H1 (cell line): Measurements from ENCODE around the gene RASAL2.

Experiments used
- CTCF ChIP-seq, 3 experiments: IDR thresholded peaks; 1 replicate in 2 of 3; 2 replicates in 1 of 3; pipeline versions ENCODE4 v1.5.1 to v1.6.1; 2011; ENCODE audit warnings: low read length in 3 of 3, mild to moderate bottlenecking in 3 of 3, inconsistent platforms in 2 of 3, low read depth in 1 of 3, moderate library complexity in 1 of 3; ENCODE audit not compliant: insufficient read depth in 1 of 3; ENCODE audit errors: control extremely low read depth in 1 of 3
- EP300 ChIP-seq, 2 experiments: IDR thresholded peaks; 1 replicate in 1 of 2; 2 replicates in 1 of 2; pipeline ENCODE4 v1.6.1; 2011 to 2012; ENCODE audit warnings: low read depth in 2 of 2, low read length in 2 of 2, mild to moderate bottlenecking in 2 of 2, borderline replicate concordance in 1 of 2, inconsistent platforms in 1 of 2, moderate library complexity in 1 of 2
- GABPA ChIP-seq: IDR thresholded peaks from 2 replicates; pipeline ENCODE4 v1.6.1; 2011; ENCODE audit warnings: mild to moderate bottlenecking, low read length, moderate library complexity, borderline replicate concordance; ENCODE audit not compliant: insufficient read depth
- MAX ChIP-seq: IDR thresholded peaks from 2 replicates; pipeline ENCODE4 v1.6.1; 2012; ENCODE audit warnings: inconsistent platforms
- POLR2A ChIP-seq, 2 experiments: IDR thresholded peaks; 1 replicate in 1 of 2; 2 replicates in 1 of 2; pipeline ENCODE4 v1.6.1; 2011; ENCODE audit warnings: low read depth in 2 of 2, low read length in 2 of 2, mild to moderate bottlenecking in 2 of 2; ENCODE audit errors: control extremely low read depth in 1 of 2
- POLR2AphosphoS5 ChIP-seq: IDR thresholded peaks from 2 replicates; pipeline ENCODE4 v1.6.1; 2011; ENCODE audit warnings: low read depth, low read length
- RFX5 ChIP-seq: IDR thresholded peaks from 2 replicates; pipeline ENCODE4 v1.6.1; 2011; ENCODE audit warnings: low read depth, low read length, improper control_type of control experiment, borderline replicate concordance
- RXRA ChIP-seq: IDR thresholded peaks from 2 replicates; pipeline ENCODE4 v1.6.1; 2011; ENCODE audit warnings: low read depth, mild to moderate bottlenecking, low read length, moderate library complexity; ENCODE audit not compliant: insufficient read depth
- SIRT6 ChIP-seq: IDR thresholded peaks from one replicate; pipeline ENCODE4 v1.7.1; 2012; ENCODE audit warnings: low read length, inconsistent platforms
- TAF1 ChIP-seq: IDR thresholded peaks from 2 replicates; pipeline ENCODE4 v1.6.1; 2011; ENCODE audit warnings: mild to moderate bottlenecking, low read depth, low read length
- YY1 ChIP-seq: IDR thresholded peaks from 2 replicates; pipeline ENCODE4 v1.6.1; 2011; ENCODE audit warnings: low read depth, mild to moderate bottlenecking, low read length

GRCh38 chr1:178477373-178477772 is 383.5 kb downstream of the RASAL2 start:
- no peak for TF ChIP-seq TAF1
- no peak for TF ChIP-seq RXRA
- TF ChIP-seq MAX: no peak
- no peak for TF ChIP-seq CTCF (IDR thresholded peaks at IDR 0.05; ENCODE audit: control extremely low read depth in 1 of 3, insufficient read depth in 1 of 3, low read depth in 1 of 3, low read length in 3 of 3)
- TF ChIP-seq RFX5: no peak
- TF ChIP-seq POLR2A (IDR thresholded peaks at IDR 0.05; ENCODE audit: control extremely low read depth in 1 of 2, low read depth in 2 of 2, low read length in 2 of 2): no peak
- no peak for TF ChIP-seq GABPA
- TF ChIP-seq EP300 (IDR thresholded peaks at IDR 0.05; ENCODE audit: borderline replicate concordance in 1 of 2, low read depth in 2 of 2, low read length in 2 of 2): no peak
- no peak for TF ChIP-seq YY1
- TF ChIP-seq POLR2AphosphoS5: no peak
- no peak for TF ChIP-seq SIRT6
